HEK293T (cell line): Measurements from ENCODE around the gene CCDC142.
A peak's percentile ranks its signal among the peaks of the same experiment; 100 is the strongest.
"Not testable (repeated sequence)": the region's sequence is repeated elsewhere in the genome, so short reads cannot be mapped to it uniquely, and the experiment has no call there.

ENCODE experiments used
- CTCF ChIA-PET: fragments of 350-600 bp; formaldehyde crosslinking; extraction: SDS; loops from one replicate; lab custom pipeline; 2021; ENCODE audit warnings: antibody characterized with exemption, inconsistent platforms; lab: Yijun Ruan, JAX
- POLR2A ChIA-PET: fragments of 350-600 bp; formaldehyde crosslinking; extraction: SDS; loops from one replicate; lab custom pipeline; 2020; ENCODE audit warnings: antibody characterized with exemption, inconsistent platforms; lab: Yijun Ruan, JAX
- DNase-seq: peaks from one replicate; pipeline ENCODE4 v3.0.0; 2012; ENCODE audit warnings: mixed read lengths; ENCODE audit errors: extremely low spot score
- ARNT ChIP-seq: fragments of 450-650 bp; IDR thresholded peaks from 2 replicates; pipeline ENCODE4 v1.6.1; 2017; ENCODE audit warnings: mild to moderate bottlenecking
- BHLHE40 ChIP-seq: fragments of 450-650 bp; IDR thresholded peaks from 2 replicates; pipeline ENCODE4 v1.6.1; 2016; ENCODE audit warnings: mild to moderate bottlenecking, moderate library complexity, borderline replicate concordance
- CTBP1 ChIP-seq: fragments of 450-650 bp; IDR thresholded peaks from 2 replicates; pipeline ENCODE4 v1.6.1; 2016; ENCODE audit warnings: borderline replicate concordance
- ELF4 ChIP-seq: fragments of 450-650 bp; IDR thresholded peaks from 2 replicates; pipeline ENCODE4 v1.6.1; 2017; ENCODE audit warnings: antibody characterized with exemption
- FOXA1 ChIP-seq: fragments of 450-650 bp; IDR thresholded peaks from 2 replicates; pipeline ENCODE4 v1.6.1; 2016; ENCODE audit warnings: mild to moderate bottlenecking
- FOXK2 ChIP-seq: fragments of 450-650 bp; IDR thresholded peaks from 2 replicates; pipeline ENCODE4 v1.6.1; 2016; ENCODE audit warnings: mild to moderate bottlenecking
- FOXM1 ChIP-seq: fragments of 450-650 bp; IDR thresholded peaks from 2 replicates; pipeline ENCODE4 v1.6.1; 2017; ENCODE audit warnings: mild to moderate bottlenecking, borderline replicate concordance
- HDGF ChIP-seq: fragments of 450-650 bp; IDR thresholded peaks from 2 replicates; pipeline ENCODE4 v1.6.1; 2017; ENCODE audit warnings: antibody characterized with exemption, borderline replicate concordance
- L3MBTL2 ChIP-seq: fragments of 450-650 bp; conservative IDR thresholded peaks from 2 replicates; pipeline ENCODE4 v1.6.1; 2016; ENCODE audit warnings: mild to moderate bottlenecking
- LEF1 ChIP-seq: fragments of 450-650 bp; IDR thresholded peaks from 2 replicates; pipeline ENCODE4 v1.6.1; 2017; ENCODE audit warnings: mild to moderate bottlenecking, borderline replicate concordance
- NFRKB ChIP-seq: fragments of 450-650 bp; IDR thresholded peaks from 2 replicates; pipeline ENCODE4 v1.6.1; 2016; ENCODE audit warnings: mild to moderate bottlenecking, moderate library complexity
- PKNOX1 ChIP-seq: fragments of 450-650 bp; IDR thresholded peaks from 2 replicates; pipeline ENCODE4 v1.6.1; 2016
- SP1 ChIP-seq: fragments of 450-650 bp; IDR thresholded peaks from 2 replicates; pipeline ENCODE4 v1.6.1; 2017
- SUZ12 ChIP-seq: fragments of 450-650 bp; IDR thresholded peaks from 2 replicates; pipeline ENCODE4 v1.6.1; 2016; ENCODE audit warnings: mild to moderate bottlenecking
- TARDBP ChIP-seq: fragments of 450-650 bp; IDR thresholded peaks from 2 replicates; pipeline ENCODE4 v1.6.1; 2016
- ZNF384 ChIP-seq: fragments of 450-650 bp; IDR thresholded peaks from 2 replicates; pipeline ENCODE4 v1.6.1; 2016

CCDC142 gene

GRCh38 chr2:74461187-74462053, 21.4 kb downstream of the CCDC142 start:
- CTCF ChIA-PET = no interaction called here
- POLR2A ChIA-PET = interaction anchor here (0.6 to 0.9 kb wide), 4 partner anchors 11 to 454 kb away, joined by 3 to 4 read pairs (median 3); partner anchors contain the start of genes CCDC142, MRPL53 and TTC31
- TF ChIP-seq ZNF384 (no peak), L3MBTL2 (no peak), SP1 (no peak), LEF1 (no peak), FOXM1 (no peak)
- no peak for DNase-seq

GRCh38 chr2:74460187-74460586, 22.6 kb downstream of the CCDC142 start:
- DNase-seq, CTCF ChIA-PET: not testable (repeated sequence)
- POLR2A ChIA-PET = interaction anchor here (4.6 kb wide), 1 partner anchor 13 kb away, joined by 62 read pairs; the partner anchor contains the start of gene MRPL53

GRCh38 chr2:74459503-74460118, 23.2 kb downstream of the CCDC142 start:
- CTCF ChIA-PET, DNase-seq: not testable (repeated sequence)
- POLR2A ChIA-PET = interaction anchor here (1.3 to 8.2 kb wide), 8 partner anchors 8 to 132 kb away, joined by 3 to 81 read pairs (median 17); partner anchors contain the start of genes AUP1, CCDC142, HTRA2 and MRPL53

- CTCF ChIA-PET = interaction anchor here (1.0 kb wide), 1 partner anchor 25 kb away, joined by 3 read pairs; no protein-coding TSS in a partner anchor
- POLR2A ChIA-PET = interaction anchor here (1.1 to 8.2 kb wide), 15 partner anchors 9 to 133 kb away, joined by 3 to 81 read pairs (median 10); partner anchors contain the start of genes AUP1, C2orf81, CCDC142 and HTRA2
- no peak for TF ChIP-seq FOXK2
- no peak for TF ChIP-seq FOXM1
- no peak for TF ChIP-seq NFRKB
- TF ChIP-seq SUZ12 = no peak
- TF ChIP-seq ARNT = no peak
- no peak for TF ChIP-seq LEF1
- no peak for TF ChIP-seq FOXA1
- TF ChIP-seq PKNOX1 = no peak
- no peak for TF ChIP-seq L3MBTL2
- no peak for TF ChIP-seq CTBP1
- no peak for TF ChIP-seq TARDBP
- TF ChIP-seq SP1 = no peak
- no peak for TF ChIP-seq HDGF
- no peak for TF ChIP-seq BHLHE40
- no peak for TF ChIP-seq ZNF384
- no peak for TF ChIP-seq ELF4
- DNase-seq = no peak
Measured at GRCh38 chr2:74458938-74459363, 23.8 kb downstream of the CCDC142 start.

GRCh38 chr2:74458132-74458937, 24.5 kb downstream of the CCDC142 start, which contains the start of gene WBP1:
Gene WBP1, plus strand, starts transcription at chr2:74458438. Its CDS starts 165 bp downstream, at chr2:74458603.
- ChIA-PET POLR2A (interaction anchor here (0.5 to 8.2 kb wide), 21 partner anchors 10 to 197 kb away, joined by 3 to 81 read pairs (median 6); partner anchors contain the start of genes AUP1, C2orf81, CCDC142 and HTRA2), CTCF (interaction anchor here (1.0 kb wide), 2 partner anchors 25 to 73 kb away, joined by 3 read pairs; no protein-coding TSS in a partner anchor)
- DNase-seq = peak; percentile 93
- TF ChIP-seq TARDBP (no peak), SP1 (no peak), CTBP1 (no peak), FOXA1 (no peak), HDGF (no peak), PKNOX1 (peak; percentile 100), L3MBTL2 (0 out of 2 replicates have a peak, but pooled peaks have one; percentile 19), BHLHE40 (no peak), FOXK2 (no peak), ELF4 (no peak; the same call in 1 of the 2 replicates), ARNT (no peak), NFRKB (no peak), ZNF384 (no peak), FOXM1 (peak; percentile 69; the same call in 1 of the 2 replicates)

- ChIA-PET CTCF (interaction anchor here (1.0 kb wide), 2 partner anchors 26 to 74 kb away, joined by 3 read pairs; no protein-coding TSS in a partner anchor), POLR2A (interaction anchor here (0.5 to 8.2 kb wide), 20 partner anchors 10 to 196 kb away, joined by 3 to 81 read pairs (median 6); partner anchors contain the start of genes AUP1, C2orf81, CCDC142 and HTRA2)
- DNase-seq = peak; percentile 28
- no peak for TF ChIP-seq SUZ12
- TF ChIP-seq ELF4 = no peak
- TF ChIP-seq FOXA1 = no peak
- no peak for TF ChIP-seq LEF1
- no peak for TF ChIP-seq BHLHE40
- no peak for TF ChIP-seq FOXK2
- TF ChIP-seq SP1 = no peak
- TF ChIP-seq FOXM1 = no peak
- no peak for TF ChIP-seq CTBP1
- no peak for TF ChIP-seq NFRKB
- TF ChIP-seq TARDBP = no peak
- TF ChIP-seq PKNOX1 = no peak
Measured at GRCh38 chr2:74457549-74458131, 25.2 kb downstream of the CCDC142 start.
